GM12878 (cell line): ENCODE results near the gene RERE. TPM values are rescaled to one million over a fixed set of nuclear protein-coding genes. Genes with fewer than 3 reads are reported as not detected.

Experiments
- CBX5 ChIP-seq: sonication (generic); IDR thresholded peaks from 2 replicates; pipeline ENCODE4 v1.6.1; 2016; ENCODE audit warnings: low read depth, moderate library complexity, mild to moderate bottlenecking, inconsistent platforms
- CHD1 ChIP-seq: IDR thresholded peaks from 2 replicates; pipeline ENCODE4 v1.6.1; 2012; ENCODE audit warnings: low read depth, low read length, improper control_type of control experiment
- CREB1 ChIP-seq: IDR thresholded peaks from 2 replicates; pipeline ENCODE4 v1.6.1; 2012; ENCODE audit warnings: low read depth, mild to moderate bottlenecking, inconsistent platforms
- E2F4 ChIP-seq: IDR thresholded peaks from 2 replicates; pipeline ENCODE4 v1.6.1; 2012; ENCODE audit warnings: low read depth, low read length, improper control_type of control experiment
- EED ChIP-seq: sonication (generic); IDR thresholded peaks from 2 replicates; pipeline ENCODE4 v1.6.1; 2016; ENCODE audit warnings: antibody characterized with exemption, low read depth
- EGR1 ChIP-seq, 2 experiments: IDR thresholded peaks; 1 replicate in 1 of 2; 2 replicates in 1 of 2; pipeline ENCODE4 v1.6.1; 2011 to 2012; ENCODE audit warnings: low read depth in 2 of 2, low read length in 2 of 2, borderline replicate concordance in 1 of 2, mild to moderate bottlenecking in 1 of 2, moderate library complexity in 1 of 2
- ETV6 ChIP-seq, 2 experiments: fragments of 450-650 bp in 1 of 2; IDR thresholded peaks in 1 of 2; conservative IDR thresholded peaks in 1 of 2; 2 replicates each; pipeline ENCODE4 v1.6.1; 2014; ENCODE audit warnings: antibody characterized with exemption in 1 of 2, borderline replicate concordance in 1 of 2, low read depth in 1 of 2, mild to moderate bottlenecking in 1 of 2, moderate library complexity in 1 of 2
- HDAC2 ChIP-seq: fragments of 200-600 bp; sonication (generic); IDR thresholded peaks from 2 replicates; pipeline ENCODE4 v1.6.1; 2017
- IKZF1 ChIP-seq: fragments of 450-650 bp; conservative IDR thresholded peaks from 2 replicates; pipeline ENCODE4 v1.6.1; 2017; ENCODE audit warnings: antibody characterized with exemption, mild to moderate bottlenecking
- IRF4 ChIP-seq: IDR thresholded peaks from 2 replicates; pipeline ENCODE4 v1.6.1; 2011; ENCODE audit warnings: low read depth, low read length
- MAX ChIP-seq: IDR thresholded peaks from 2 replicates; pipeline ENCODE4 v1.6.1; 2012; ENCODE audit warnings: low read depth, low read length, improper control_type of control experiment
- MTA2 ChIP-seq: fragments of 450-650 bp; IDR thresholded peaks from 2 replicates; pipeline ENCODE4 v1.6.1; 2016; ENCODE audit warnings: low read depth, mild to moderate bottlenecking, moderate library complexity
- NFIC ChIP-seq: IDR thresholded peaks from 2 replicates; pipeline ENCODE4 v1.6.1; 2012; ENCODE audit warnings: low read depth, mild to moderate bottlenecking, inconsistent platforms, low read length, moderate library complexity
- NR2F1 ChIP-seq: fragments of 450-650 bp; conservative IDR thresholded peaks from 2 replicates; pipeline ENCODE4 v1.6.1; 2017; ENCODE audit warnings: mild to moderate bottlenecking
- POLR2A ChIP-seq: IDR thresholded peaks from 2 replicates; pipeline ENCODE4 v1.6.1; 2011; ENCODE audit warnings: low read depth, mild to moderate bottlenecking, low read length
- RELA ChIP-seq: fragments of 450-650 bp; IDR thresholded peaks from 2 replicates; pipeline ENCODE4 v1.8.0; 2014; ENCODE audit warnings: borderline replicate concordance; ENCODE audit not compliant: partially characterized antibody
- SKIL ChIP-seq: fragments of 450-650 bp; IDR thresholded peaks from 2 replicates; pipeline ENCODE4 v1.6.1; 2017; ENCODE audit warnings: mild to moderate bottlenecking, low read depth, inconsistent platforms; ENCODE audit not compliant: poor library complexity, severe bottlenecking
- SMARCA5 ChIP-seq: fragments of 450-650 bp; IDR thresholded peaks from 2 replicates; pipeline ENCODE4 v1.6.1; 2017; ENCODE audit warnings: mild to moderate bottlenecking
- SPI1 ChIP-seq: IDR thresholded peaks from 2 replicates; pipeline ENCODE4 v1.6.1; 2011; ENCODE audit warnings: low read depth, mild to moderate bottlenecking, low read length, moderate library complexity, borderline replicate concordance; ENCODE audit not compliant: insufficient read depth
- STAT1 ChIP-seq: fragments of 450-650 bp; conservative IDR thresholded peaks from 2 replicates; pipeline ENCODE4 v1.6.1; 2014; ENCODE audit warnings: antibody characterized with exemption, mild to moderate bottlenecking
- ZNF384 ChIP-seq: IDR thresholded peaks from 2 replicates; pipeline ENCODE4 v1.6.1; 2012; ENCODE audit warnings: low read depth, mild to moderate bottlenecking, low read length, improper control_type of control experiment, borderline replicate concordance
- ZNF622 ChIP-seq: fragments of 450-650 bp; IDR thresholded peaks from 2 replicates; pipeline ENCODE4 v1.6.1; 2017; ENCODE audit warnings: mild to moderate bottlenecking, inconsistent platforms
- polyA plus RNA-seq, 11 experiments: library from polyadenylated mRNA; depleted of rRNA in 4 of 11; unstranded in 6 of 11; stranded (reverse) in 5 of 11; fragments of >200 nt; fragmentation: Nextera tagmentation in 4 of 11; fragmentation: Illumina TruSeq in 1 of 11; extraction: Ambion mirVana in 4 of 11; extraction: Trizol in 1 of 11; gene quantifications; 1 replicate in 1 of 11; 2 replicates in 10 of 11; pipeline versions ENCODE4 v1.2.1 to v1.2.3, GENCODE V29; 2011 to 2016; ENCODE audit warnings: inconsistent platforms in 2 of 11, missing spikeins in 2 of 11, low read depth in 1 of 11
- total RNA-seq, 4 experiments: library from RNA; depleted of rRNA in 3 of 4; stranded (reverse); fragments of >200 nt in 3 of 4; fragmentation: Illumina TruSeq in 1 of 4; extraction: Trizol in 1 of 4; gene quantifications; 2 replicates each; pipeline versions ENCODE4 v1.2.1 to v1.2.3, GENCODE V29; 2013 to 2021
- TF ChIP-seq, protein P1 (sequence below): fragments of 450-650 bp; IDR thresholded peaks from 2 replicates; pipeline ENCODE4 v1.6.1; 2014; ENCODE audit warnings: mild to moderate bottlenecking

The RERE gene
- total and polyA plus RNA-seq, 10 of the 15 experiments (the other 5 are each of a cell fraction or from before 2014, with no cell fraction given): 5.2 to 60.5 (median 20.2) TPM

- peak in 1 of 2 experiments; percentile 43; a peak in 1 of 4 replicates for TF ChIP-seq ETV6 (conservative IDR thresholded peaks at IDR 0.05 in 1 of 2, IDR thresholded peaks at IDR 0.05 in 1 of 2; ENCODE audit: borderline replicate concordance in 1 of 2, low read depth in 1 of 2)
- no peak for TF ChIP-seq CBX5
- TF ChIP-seq SMARCA5: peak; percentile 58; the same call in 1 of the 2 replicates
- TF ChIP-seq CHD1: no peak
- peak; percentile 69; the same call in 1 of the 2 replicates for TF ChIP-seq MTA2
- TF ChIP-seq NFIC: peak; percentile 68; the same call in 1 of the 2 replicates
- TF ChIP-seq ZNF622: no peak
- TF ChIP-seq SPI1: peak; percentile 66; the same call in 1 of the 2 replicates
- peak; percentile 31 for TF ChIP-seq RELA
- no peak for TF ChIP-seq HDAC2
- TF ChIP-seq POLR2A: 0 out of 2 replicates have a peak, but pooled peaks have one; percentile 15
- peak; percentile 59 for TF ChIP-seq IKZF1
- no peak for TF ChIP-seq CREB1
- peak; percentile 78 for TF ChIP-seq SKIL
- no peak; the same call in 1 of the 2 replicates for TF ChIP-seq NR2F1
- no peak for TF ChIP-seq ZNF384
- TF ChIP-seq MAX: no peak
- no peak for TF ChIP-seq EGR1 (IDR thresholded peaks at IDR 0.05; ENCODE audit: borderline replicate concordance in 1 of 2, low read depth in 2 of 2, low read length in 2 of 2)
- no peak for TF ChIP-seq STAT1
- TF ChIP-seq E2F4: no peak
- TF ChIP-seq EED: peak; percentile 61; the same call in 1 of the 2 replicates
- TF ChIP-seq IRF4: 0 out of 2 replicates have a peak, but pooled peaks have one; percentile 32
- TF ChIP-seq, protein P1, sequence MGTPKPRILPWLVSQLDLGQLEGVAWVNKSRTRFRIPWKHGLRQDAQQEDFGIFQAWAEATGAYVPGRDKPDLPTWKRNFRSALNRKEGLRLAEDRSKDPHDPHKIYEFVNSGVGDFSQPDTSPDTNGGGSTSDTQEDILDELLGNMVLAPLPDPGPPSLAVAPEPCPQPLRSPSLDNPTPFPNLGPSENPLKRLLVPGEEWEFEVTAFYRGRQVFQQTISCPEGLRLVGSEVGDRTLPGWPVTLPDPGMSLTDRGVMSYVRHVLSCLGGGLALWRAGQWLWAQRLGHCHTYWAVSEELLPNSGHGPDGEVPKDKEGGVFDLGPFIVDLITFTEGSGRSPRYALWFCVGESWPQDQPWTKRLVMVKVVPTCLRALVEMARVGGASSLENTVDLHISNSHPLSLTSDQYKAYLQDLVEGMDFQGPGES: no peak
Measured at GRCh38 chr1:8629241-8630091, 188.0 kb downstream of the RERE start (continued).
